ENCODE data around the gene BICD1. TPM values are rescaled to one million over a fixed set of nuclear protein-coding genes. Genes with fewer than 3 reads are reported as not detected.

BICD1 gene
- total and polyA plus RNA-seq, 2 experiments from 2014 or later: 59.3 to 83.6 TPM

DNA sequence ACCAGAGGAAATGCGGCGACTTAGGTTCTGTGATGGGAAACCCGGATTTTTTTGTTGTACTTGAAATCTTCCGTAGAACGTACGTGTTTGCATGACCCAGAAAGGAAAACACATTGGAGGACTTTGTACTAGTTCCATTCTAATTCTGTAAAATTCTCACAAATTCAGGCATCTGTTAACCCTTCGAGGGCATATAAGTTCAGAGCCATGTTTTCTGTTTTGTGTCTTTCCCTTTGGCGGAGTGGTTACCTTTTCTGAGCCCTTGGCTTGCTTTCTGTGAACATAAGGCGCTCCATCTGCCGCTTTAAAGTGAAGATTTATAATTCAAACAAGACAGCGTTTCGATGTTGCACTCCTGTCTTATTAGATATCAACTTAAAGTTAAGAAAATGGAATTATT, 34.2 kb downstream of the BICD1 start:
- H3K27me3 ChIP-seq (ENCODE audit: insufficient read depth): no peaks in the 10 kb centered on the region
- peaks cover 4% of the 10 kb centered on the region; the same call in 1 of the 2 replicates for H3F3A ChIP-seq (replicated peaks; ENCODE audit: low read depth)
- H3K4me1 ChIP-seq (ENCODE audit: insufficient read depth): peaks cover 60% of the 10 kb centered on the region
- Mint-ChIP-seq H3K4me3 (peak overlapping the region; percentile 73), H3K27me3 (ENCODE audit: insufficient read depth, low read depth, poor library complexity) (peaks cover 9% of the 10 kb centered on the region), H3K27ac (no peak overlapping the region), H3K4me1 (peaks cover 46% of the 10 kb centered on the region), H3K36me3 (ENCODE audit: low read depth) (no peaks in the 10 kb centered on the region), H3K9me3 (no peaks in the 10 kb centered on the region)
- H3K4me3 ChIP-seq: 0 out of 2 replicates have a peak overlapping the region, but pooled peaks have one; percentile 51
- no peaks in the 10 kb centered on the region for H3K36me3 ChIP-seq (ENCODE audit: insufficient read depth)
- H3K4me2 ChIP-seq: peak overlapping the region; percentile 74
- H3K9me2 ChIP-seq (ENCODE audit: insufficient read depth): no peaks in the 10 kb centered on the region
- no peak for ATAC-seq
- no peak overlapping the region for H2AFZ ChIP-seq
- H4K20me1 ChIP-seq (replicated peaks; ENCODE audit: insufficient read depth): peaks cover 20% of the 10 kb centered on the region
- H3K27ac ChIP-seq (ENCODE audit: low read depth): 0 out of 2 replicates have a peak overlapping the region, but pooled peaks have one; percentile 95
- no peak for TF ChIP-seq EZH2phosphoT487 (IDR thresholded peaks at IDR 0.05; ENCODE audit: unreplicated experiment)
- TF ChIP-seq CREB1 (CRISPR knock-in tag; IDR thresholded peaks at IDR 0.05; ENCODE audit: low read depth): no peak
- TF ChIP-seq ZNF331 (CRISPR knock-in tag; IDR thresholded peaks at IDR 0.05; ENCODE audit: low read depth): no peak
- TF ChIP-seq NANOG (IDR thresholded peaks at IDR 0.05; ENCODE audit: borderline replicate concordance): no peak
- TF ChIP-seq ZNF114 (CRISPR knock-in tag; IDR thresholded peaks at IDR 0.05): no peak
- TF ChIP-seq, protein P1, sequence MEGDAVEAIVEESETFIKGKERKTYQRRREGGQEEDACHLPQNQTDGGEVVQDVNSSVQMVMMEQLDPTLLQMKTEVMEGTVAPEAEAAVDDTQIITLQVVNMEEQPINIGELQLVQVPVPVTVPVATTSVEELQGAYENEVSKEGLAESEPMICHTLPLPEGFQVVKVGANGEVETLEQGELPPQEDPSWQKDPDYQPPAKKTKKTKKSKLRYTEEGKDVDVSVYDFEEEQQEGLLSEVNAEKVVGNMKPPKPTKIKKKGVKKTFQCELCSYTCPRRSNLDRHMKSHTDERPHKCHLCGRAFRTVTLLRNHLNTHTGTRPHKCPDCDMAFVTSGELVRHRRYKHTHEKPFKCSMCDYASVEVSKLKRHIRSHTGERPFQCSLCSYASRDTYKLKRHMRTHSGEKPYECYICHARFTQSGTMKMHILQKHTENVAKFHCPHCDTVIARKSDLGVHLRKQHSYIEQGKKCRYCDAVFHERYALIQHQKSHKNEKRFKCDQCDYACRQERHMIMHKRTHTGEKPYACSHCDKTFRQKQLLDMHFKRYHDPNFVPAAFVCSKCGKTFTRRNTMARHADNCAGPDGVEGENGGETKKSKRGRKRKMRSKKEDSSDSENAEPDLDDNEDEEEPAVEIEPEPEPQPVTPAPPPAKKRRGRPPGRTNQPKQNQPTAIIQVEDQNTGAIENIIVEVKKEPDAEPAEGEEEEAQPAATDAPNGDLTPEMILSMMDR (conservative IDR thresholded peaks at IDR 0.05; ENCODE audit: low read depth in 2 of 2): no peak
- TF ChIP-seq JUNB (IDR thresholded peaks at IDR 0.05; ENCODE audit: unreplicated experiment): no peak
- no peak for TF ChIP-seq EZH2 (IDR thresholded peaks at IDR 0.05; ENCODE audit: low read depth, unreplicated experiment)
- no peak for TF ChIP-seq STAT1 (IDR thresholded peaks at IDR 0.05; ENCODE audit: unreplicated experiment)
- TF ChIP-seq, protein P2, sequence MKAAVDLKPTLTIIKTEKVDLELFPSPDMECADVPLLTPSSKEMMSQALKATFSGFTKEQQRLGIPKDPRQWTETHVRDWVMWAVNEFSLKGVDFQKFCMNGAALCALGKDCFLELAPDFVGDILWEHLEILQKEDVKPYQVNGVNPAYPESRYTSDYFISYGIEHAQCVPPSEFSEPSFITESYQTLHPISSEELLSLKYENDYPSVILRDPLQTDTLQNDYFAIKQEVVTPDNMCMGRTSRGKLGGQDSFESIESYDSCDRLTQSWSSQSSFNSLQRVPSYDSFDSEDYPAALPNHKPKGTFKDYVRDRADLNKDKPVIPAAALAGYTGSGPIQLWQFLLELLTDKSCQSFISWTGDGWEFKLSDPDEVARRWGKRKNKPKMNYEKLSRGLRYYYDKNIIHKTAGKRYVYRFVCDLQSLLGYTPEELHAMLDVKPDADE (IDR thresholded peaks at IDR 0.05): no peak
- TF ChIP-seq, protein P3, sequence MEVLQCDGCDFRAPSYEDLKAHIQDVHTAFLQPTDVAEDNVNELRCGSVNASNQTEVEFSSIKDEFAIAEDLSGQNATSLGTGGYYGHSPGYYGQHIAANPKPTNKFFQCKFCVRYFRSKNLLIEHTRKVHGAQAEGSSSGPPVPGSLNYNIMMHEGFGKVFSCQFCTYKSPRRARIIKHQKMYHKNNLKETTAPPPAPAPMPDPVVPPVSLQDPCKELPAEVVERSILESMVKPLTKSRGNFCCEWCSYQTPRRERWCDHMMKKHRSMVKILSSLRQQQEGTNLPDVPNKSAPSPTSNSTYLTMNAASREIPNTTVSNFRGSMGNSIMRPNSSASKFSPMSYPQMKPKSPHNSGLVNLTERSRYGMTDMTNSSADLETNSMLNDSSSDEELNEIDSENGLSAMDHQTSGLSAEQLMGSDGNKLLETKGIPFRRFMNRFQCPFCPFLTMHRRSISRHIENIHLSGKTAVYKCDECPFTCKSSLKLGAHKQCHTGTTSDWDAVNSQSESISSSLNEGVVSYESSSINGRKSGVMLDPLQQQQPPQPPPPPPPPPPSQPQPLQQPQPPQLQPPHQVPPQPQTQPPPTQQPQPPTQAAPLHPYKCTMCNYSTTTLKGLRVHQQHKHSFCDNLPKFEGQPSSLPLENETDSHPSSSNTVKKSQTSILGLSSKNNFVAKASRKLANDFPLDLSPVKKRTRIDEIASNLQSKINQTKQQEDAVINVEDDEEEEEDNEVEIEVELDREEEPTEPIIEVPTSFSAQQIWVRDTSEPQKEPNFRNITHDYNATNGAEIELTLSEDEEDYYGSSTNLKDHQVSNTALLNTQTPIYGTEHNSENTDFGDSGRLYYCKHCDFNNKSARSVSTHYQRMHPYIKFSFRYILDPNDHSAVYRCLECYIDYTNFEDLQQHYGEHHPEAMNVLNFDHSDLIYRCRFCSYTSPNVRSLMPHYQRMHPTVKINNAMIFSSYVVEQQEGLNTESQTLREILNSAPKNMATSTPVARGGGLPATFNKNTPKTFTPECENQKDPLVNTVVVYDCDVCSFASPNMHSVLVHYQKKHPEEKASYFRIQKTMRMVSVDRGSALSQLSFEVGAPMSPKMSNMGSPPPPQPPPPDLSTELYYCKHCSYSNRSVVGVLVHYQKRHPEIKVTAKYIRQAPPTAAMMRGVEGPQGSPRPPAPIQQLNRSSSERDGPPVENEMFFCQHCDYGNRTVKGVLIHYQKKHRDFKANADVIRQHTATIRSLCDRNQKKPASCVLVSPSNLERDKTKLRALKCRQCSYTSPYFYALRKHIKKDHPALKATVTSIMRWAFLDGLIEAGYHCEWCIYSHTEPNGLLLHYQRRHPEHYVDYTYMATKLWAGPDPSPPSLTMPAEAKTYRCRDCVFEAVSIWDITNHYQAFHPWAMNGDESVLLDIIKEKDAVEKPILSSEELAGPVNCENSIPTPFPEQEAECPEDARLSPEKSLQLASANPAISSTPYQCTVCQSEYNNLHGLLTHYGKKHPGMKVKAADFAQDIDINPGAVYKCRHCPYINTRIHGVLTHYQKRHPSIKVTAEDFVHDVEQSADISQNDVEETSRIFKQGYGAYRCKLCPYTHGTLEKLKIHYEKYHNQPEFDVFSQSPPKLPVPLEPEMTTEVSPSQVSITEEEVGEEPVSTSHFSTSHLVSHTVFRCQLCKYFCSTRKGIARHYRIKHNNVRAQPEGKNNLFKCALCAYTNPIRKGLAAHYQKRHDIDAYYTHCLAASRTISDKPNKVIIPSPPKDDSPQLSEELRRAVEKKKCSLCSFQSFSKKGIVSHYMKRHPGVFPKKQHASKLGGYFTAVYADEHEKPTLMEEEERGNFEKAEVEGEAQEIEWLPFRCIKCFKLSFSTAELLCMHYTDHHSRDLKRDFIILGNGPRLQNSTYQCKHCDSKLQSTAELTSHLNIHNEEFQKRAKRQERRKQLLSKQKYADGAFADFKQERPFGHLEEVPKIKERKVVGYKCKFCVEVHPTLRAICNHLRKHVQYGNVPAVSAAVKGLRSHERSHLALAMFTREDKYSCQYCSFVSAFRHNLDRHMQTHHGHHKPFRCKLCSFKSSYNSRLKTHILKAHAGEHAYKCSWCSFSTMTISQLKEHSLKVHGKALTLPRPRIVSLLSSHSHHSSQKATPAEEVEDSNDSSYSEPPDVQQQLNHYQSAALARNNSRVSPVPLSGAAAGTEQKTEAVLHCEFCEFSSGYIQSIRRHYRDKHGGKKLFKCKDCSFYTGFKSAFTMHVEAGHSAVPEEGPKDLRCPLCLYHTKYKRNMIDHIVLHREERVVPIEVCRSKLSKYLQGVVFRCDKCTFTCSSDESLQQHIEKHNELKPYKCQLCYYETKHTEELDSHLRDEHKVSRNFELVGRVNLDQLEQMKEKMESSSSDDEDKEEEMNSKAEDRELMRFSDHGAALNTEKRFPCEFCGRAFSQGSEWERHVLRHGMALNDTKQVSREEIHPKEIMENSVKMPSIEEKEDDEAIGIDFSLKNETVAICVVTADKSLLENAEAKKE (CRISPR knock-in tag; IDR thresholded peaks at IDR 0.05): no peak
- TF ChIP-seq, protein P4, sequence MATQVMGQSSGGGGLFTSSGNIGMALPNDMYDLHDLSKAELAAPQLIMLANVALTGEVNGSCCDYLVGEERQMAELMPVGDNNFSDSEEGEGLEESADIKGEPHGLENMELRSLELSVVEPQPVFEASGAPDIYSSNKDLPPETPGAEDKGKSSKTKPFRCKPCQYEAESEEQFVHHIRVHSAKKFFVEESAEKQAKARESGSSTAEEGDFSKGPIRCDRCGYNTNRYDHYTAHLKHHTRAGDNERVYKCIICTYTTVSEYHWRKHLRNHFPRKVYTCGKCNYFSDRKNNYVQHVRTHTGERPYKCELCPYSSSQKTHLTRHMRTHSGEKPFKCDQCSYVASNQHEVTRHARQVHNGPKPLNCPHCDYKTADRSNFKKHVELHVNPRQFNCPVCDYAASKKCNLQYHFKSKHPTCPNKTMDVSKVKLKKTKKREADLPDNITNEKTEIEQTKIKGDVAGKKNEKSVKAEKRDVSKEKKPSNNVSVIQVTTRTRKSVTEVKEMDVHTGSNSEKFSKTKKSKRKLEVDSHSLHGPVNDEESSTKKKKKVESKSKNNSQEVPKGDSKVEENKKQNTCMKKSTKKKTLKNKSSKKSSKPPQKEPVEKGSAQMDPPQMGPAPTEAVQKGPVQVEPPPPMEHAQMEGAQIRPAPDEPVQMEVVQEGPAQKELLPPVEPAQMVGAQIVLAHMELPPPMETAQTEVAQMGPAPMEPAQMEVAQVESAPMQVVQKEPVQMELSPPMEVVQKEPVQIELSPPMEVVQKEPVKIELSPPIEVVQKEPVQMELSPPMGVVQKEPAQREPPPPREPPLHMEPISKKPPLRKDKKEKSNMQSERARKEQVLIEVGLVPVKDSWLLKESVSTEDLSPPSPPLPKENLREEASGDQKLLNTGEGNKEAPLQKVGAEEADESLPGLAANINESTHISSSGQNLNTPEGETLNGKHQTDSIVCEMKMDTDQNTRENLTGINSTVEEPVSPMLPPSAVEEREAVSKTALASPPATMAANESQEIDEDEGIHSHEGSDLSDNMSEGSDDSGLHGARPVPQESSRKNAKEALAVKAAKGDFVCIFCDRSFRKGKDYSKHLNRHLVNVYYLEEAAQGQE (IDR thresholded peaks at IDR 0.05; ENCODE audit: unreplicated experiment): no peak
- no peak for TF ChIP-seq POLR2AphosphoS5 (IDR thresholded peaks at IDR 0.05; ENCODE audit: low read depth)
- peaks cover 90% of the 10 kb centered on the region for H3K79me2 ChIP-seq (replicated peaks; ENCODE audit: insufficient read depth)
- DNase-seq (ENCODE audit: low spot score): no peak
